C4-2B (cell line): ENCODE measurements around the gene CFAP99.

Experiments used
- H3K27ac ChIP-seq: fragments of 450-650 bp; 2 replicates; pipeline ENCODE4 v1.5.1; 2017
- ZFX ChIP-seq: fragments of 450-650 bp; IDR thresholded peaks from 2 replicates; pipeline ENCODE4 v1.6.1; 2017
- TF ChIP-seq, protein P1 (sequence below): fragments of 450-650 bp; conservative IDR thresholded peaks from 2 replicates; pipeline ENCODE4 v1.5.1; 2017; ENCODE audit warnings: mild to moderate bottlenecking

Gene CFAP99

DNA sequence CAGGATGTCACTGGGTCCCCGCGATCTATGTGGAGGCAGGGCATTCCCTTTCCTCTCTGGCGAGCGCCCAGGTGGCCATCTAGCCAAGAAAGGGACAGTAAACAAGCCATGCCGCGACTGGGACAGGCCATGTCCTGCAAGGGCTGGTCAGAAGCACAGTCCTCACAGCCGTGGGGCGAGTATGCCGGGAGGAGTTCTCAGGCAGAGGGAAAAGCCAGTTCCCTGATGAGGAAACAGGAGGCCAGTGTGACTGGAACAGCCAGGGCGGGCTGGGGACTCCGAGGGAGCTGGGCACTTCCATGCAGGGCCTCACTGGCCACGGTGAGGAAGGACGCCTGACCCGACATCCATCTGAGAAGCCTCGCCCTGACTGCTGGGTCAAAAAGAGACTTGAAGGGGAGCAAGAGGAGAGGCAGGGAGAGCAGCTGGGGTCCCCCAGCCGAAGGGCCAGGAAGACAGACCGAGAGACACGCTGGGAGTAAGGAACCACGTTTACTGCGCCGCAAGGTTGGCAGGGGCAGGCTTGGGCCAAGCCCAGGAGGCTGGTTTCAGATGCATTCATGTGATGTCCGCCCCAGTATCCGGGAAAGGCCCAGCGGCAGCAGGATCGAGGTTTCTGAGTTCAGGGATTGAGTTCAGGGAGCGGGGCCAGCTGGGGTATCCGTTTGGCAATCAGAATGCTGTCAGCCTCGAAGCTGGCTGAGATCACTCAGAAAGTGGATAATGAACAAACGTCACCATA lies 15.0 kb downstream of the CFAP99 start:
- peak overlapping the region; percentile 53 for H3K27ac ChIP-seq
- TF ChIP-seq, protein P1, sequence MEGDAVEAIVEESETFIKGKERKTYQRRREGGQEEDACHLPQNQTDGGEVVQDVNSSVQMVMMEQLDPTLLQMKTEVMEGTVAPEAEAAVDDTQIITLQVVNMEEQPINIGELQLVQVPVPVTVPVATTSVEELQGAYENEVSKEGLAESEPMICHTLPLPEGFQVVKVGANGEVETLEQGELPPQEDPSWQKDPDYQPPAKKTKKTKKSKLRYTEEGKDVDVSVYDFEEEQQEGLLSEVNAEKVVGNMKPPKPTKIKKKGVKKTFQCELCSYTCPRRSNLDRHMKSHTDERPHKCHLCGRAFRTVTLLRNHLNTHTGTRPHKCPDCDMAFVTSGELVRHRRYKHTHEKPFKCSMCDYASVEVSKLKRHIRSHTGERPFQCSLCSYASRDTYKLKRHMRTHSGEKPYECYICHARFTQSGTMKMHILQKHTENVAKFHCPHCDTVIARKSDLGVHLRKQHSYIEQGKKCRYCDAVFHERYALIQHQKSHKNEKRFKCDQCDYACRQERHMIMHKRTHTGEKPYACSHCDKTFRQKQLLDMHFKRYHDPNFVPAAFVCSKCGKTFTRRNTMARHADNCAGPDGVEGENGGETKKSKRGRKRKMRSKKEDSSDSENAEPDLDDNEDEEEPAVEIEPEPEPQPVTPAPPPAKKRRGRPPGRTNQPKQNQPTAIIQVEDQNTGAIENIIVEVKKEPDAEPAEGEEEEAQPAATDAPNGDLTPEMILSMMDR: no peak
- no peak for TF ChIP-seq ZFX

DNA sequence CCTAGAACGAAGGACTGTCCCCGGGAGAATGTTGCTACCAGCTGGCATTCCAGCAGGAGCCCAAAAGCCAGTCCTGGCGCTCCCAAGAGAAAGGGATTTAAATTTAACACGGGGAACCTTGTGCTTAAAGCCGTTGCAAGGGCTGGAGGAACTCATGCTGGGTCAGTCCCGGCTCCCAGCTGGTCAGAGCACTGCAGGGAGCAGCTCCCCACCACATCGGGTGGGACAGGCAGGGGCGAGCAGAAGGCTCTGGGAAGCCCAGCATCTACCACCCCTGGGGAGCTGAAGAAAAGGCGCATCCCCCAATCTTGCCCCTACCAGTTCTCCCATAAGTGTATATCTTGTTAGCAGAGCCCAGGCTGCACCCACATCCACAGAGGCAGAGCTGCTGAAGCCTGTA lies 15.7 kb downstream of the CFAP99 start:
- H3K27ac ChIP-seq: no peak overlapping the region; the same call in 1 of the 2 replicates
- TF ChIP-seq, protein P1: no peak
- no peak for TF ChIP-seq ZFX

DNA sequence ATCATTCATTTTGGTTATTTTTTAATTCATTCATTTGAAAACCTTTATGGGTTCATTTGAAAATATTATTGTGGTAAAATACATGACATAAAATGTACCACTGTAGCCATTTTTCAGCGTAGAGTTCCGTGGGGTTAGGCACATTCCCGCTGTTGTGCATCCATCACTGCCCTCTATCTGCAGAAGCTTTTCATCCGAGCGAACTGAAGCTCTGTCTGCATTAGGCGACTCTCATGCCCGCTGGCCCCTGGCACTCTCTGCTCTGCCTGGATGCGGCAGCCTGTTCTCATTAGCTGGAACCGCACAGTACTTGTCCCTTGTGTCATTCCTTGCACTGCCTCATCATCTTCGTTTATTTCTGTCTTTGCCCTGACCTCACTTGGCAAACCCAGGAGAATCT lies 17.5 kb downstream of the CFAP99 start:
- TF ChIP-seq, protein P1: no peak
- TF ChIP-seq ZFX: no peak

DNA sequence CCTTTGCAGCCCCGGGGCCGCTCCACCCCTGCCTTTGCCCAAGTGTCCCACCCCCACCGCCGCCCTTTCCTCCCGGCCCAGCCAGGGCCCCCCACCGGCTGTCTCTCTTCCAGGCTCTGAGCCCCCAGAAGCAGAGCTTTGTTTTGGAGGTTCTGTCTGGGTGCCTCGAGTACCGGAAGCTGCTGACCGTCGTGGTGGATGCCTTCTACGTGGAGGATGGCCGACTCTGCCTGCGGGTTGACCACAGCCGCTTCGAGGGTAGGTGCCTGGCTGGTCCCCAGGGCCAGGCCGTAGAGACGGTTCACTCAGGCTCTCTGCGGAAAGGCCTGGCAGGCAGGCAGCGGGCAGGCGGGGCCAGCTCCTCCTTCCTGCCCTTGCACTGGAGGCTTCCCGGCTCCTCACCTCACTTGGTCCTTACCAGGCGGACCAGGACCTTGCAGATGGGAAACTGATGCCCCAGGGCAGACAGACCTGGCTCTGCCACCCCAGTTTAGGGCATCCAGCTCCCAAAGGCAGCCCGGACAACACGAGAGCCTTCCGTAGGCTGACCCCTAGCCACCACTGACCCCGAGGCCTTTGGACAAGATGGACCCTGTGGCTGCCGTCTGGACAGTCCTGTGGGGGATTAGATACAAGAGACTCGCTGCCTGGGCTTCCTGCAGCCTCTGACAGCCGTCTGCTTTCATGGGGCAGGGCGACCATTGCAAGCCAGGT lies 18.2 kb downstream of the CFAP99 start:
- TF ChIP-seq, protein P1: no peak
- TF ChIP-seq ZFX: no peak
- H3K27ac ChIP-seq: no peak overlapping the region

More for the DNA sequence above, 17.5 kb downstream of the CFAP99 start:
- no peak overlapping the region for H3K27ac ChIP-seq

DNA sequence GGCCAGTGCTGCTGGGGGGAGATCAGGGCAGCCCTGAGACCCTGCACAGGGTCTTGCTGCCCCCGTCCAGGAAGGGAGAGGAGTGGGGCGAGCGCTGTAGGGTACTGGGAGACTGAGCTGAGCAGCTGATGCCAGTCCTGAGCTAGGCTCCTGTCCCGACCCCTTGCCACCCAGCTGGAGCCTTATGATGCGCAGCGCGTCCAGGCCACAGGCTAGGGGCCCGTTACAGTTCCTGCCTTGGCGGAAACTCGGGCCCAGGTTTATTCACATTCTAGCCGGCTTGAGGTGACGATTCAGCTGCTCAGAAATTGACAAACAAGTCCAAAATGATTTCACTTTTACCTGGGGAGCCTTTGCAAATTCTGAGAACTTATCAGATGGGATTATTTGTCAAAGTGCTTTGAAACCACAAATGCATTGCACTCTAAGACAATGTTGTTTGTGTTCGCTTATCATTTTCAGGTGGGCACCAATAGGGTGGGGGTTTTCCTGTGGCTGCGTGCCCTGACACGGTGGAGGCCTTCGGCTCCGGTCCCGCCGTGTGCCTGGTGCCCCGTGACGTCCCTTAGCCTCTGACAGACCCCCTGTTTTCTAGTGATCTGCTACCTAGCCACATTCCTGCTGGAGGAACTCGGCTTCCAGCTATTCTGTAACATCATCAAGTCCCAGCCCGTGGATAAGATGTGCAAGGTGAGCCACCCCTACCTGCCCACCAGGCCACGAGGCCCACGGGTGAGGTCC lies 18.9 kb downstream of the CFAP99 start:
- no peak for TF ChIP-seq ZFX
- TF ChIP-seq, protein P1: no peak
- no peak overlapping the region for H3K27ac ChIP-seq

DNA sequence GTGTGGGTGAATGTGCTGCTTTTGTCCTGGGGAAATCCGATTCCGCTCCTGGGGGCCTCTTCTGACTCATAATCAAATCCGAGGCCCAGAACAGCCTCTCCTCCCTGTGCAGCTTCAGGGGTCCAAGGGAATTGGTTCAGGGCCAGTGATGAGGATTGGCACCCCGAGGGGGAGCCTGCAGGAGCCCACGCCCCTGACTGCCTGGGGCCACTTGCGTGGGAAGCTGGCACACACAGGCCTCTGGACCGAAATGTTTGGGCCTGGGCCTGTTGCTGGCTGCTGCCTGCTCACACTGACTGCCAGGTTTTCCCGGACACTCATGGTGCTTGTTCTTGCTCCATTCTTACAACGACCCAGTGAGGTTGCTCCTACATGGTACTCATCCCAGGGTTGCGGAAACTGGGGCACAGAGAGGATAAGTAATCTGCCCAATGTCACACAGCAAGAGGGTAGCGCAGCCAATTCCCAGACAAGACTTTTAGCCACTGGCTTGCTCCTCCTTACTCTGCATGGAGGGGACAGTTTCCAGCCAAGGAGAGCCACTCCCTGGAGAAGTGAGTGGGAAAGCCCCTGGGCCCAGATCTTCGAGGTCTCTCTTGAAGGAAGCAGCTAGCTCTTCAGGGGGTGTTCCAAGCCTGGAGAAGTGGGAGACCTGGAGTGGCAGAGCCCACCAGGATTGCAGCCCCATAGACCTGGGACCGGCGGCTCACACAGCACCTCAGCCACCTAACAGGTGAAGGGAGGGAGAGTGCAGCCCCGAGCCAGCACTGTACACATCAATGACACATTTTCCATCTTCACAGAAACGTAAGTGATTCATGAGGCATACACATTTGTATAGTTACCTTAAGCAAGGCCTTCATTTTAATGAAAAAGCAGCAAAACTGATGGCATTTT lies 20.3 kb downstream of the CFAP99 start:
- TF ChIP-seq, protein P1: no peak
- TF ChIP-seq ZFX: no peak
- no peak overlapping the region for H3K27ac ChIP-seq
